GM18517 (cell line): ENCODE measurements around the gene SGO1.

Source experiments
- ATAC-seq: cut with Tn5 transposase; IDR thresholded peaks from one replicate; pipeline ENCODE4 v1.9.1; 2021; ENCODE audit warnings: mild to moderate bottlenecking, moderate library complexity; ENCODE audit not compliant: unreplicated experiment

The SGO1 gene

DNA sequence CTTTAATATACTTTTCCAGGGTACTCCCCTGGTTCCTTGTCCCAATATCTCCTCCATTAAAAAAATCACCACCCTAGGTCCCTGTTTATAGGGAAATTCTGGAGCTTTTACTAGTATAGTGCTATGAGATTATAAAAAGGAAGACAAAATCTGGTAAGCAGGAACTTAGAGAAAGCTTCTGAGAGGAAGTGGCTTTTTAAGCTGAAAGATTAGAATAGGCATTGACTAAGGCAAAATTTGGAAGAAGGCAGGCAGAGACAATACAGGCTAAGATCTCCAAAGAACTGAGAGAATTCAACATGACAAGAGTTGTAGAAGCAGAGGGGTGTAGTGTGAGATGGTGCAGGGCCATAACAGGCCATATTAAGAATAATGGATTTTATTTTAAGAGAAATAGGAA is 25.8 kb downstream of the SGO1 start:
- ATAC-seq, result no peak

- no peak for ATAC-seq
Observed at GRCh38 chr3:20154928-20155327, 31.1 kb downstream of the SGO1 start.

- no peak for ATAC-seq
Observed at GRCh38 chr3:20154078-20154477, 31.9 kb downstream of the SGO1 start.

GRCh38 chr3:20148466-20148865 is 37.5 kb downstream of the SGO1 start:
- no peak for ATAC-seq

- no peak for ATAC-seq
Observed at GRCh38 chr3:20147361-20147760, 38.6 kb downstream of the SGO1 start.

- ATAC-seq, result no peak
Observed at GRCh38 chr3:20146301-20146700, 39.7 kb downstream of the SGO1 start.

GRCh38 chr3:20145874-20146273 is 40.1 kb downstream of the SGO1 start:
- ATAC-seq, result no peak

DNA sequence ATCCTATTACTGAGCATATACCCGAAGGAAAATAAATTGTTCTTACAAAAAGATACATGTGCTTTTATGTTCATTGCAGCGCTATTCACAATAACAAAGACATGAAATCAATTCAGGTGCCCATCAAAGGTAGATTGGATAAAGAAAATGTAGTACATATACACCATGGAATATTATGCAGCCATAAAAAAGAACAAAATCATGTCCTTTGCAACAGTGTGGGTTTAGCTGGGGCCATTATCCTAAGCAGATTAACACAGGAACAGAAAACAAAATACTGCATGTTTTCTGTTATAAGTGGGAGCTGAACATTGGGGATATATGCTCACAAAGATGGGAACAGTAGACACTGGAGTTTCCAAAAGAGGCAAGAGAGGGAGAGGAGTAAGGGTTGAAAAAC is 42.5 kb downstream of the SGO1 start:
- ATAC-seq, result no peak

DNA sequence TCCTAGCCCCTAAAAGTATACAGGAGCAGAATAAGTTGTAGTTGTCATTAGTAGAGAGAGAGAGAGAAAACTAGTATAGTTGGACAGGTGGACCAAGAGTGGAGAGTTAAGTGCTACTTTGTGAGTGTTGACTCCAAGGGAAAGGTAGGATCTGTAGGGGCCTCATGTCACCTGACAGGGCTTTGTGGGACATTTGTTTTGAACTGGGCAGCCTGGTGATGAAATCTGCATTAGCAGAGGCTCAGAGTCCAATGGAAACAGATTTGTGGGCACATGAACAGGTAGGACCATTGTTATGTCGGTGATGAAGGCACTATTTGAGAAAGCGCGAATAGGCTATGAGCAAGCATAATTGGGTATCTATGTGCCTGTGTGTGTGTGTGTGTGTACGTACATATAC is 43.5 kb downstream of the SGO1 start:
- no peak for ATAC-seq

DNA sequence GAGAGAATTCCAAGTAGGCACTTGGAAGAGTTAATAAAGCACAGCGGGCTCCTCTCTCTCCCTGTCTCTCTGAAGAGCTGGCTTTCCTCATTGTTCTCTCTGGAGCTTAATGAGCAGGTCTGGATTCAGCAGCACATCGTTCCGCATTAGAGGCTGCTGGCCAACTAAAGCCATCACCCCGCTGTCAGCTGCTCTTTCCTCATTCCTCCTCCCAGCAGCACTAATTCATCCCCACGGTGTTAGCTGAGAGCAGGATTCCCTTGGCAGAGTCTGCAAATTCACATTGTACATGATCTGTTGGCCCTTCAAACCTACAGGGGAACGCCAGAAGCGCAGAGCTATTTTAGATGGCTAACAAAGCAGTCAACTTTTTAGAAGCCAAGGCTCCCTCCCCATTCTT is 44.2 kb downstream of the SGO1 start:
- no peak for ATAC-seq

- no peak for ATAC-seq
Observed at GRCh38 chr3:20141316-20141715, 44.7 kb downstream of the SGO1 start.

- ATAC-seq, result no peak
Observed at GRCh38 chr3:20140881-20141280, 45.1 kb downstream of the SGO1 start.

- ATAC-seq, result no peak
Observed at GRCh38 chr3:20137647-20138046, 48.4 kb downstream of the SGO1 start.

DNA sequence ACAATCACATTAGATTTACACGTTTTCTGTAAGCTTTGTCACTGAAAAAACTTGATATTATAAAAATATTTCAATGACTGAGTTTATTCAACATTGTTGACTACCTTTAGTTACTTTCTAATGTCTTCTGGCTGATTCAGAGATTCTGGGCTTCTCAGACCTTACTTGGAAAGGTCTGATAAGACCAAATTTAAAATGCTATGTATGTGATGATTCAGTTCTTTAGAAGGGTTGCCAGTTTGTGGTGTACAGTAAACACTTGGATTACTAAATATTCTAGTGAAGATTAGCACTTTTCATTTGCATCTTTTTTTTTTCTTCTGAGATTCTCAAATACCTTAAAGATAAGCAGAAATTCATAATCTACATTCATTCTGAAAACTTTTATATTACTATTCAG is 49.8 kb downstream of the SGO1 start:
- no peak for ATAC-seq

DNA sequence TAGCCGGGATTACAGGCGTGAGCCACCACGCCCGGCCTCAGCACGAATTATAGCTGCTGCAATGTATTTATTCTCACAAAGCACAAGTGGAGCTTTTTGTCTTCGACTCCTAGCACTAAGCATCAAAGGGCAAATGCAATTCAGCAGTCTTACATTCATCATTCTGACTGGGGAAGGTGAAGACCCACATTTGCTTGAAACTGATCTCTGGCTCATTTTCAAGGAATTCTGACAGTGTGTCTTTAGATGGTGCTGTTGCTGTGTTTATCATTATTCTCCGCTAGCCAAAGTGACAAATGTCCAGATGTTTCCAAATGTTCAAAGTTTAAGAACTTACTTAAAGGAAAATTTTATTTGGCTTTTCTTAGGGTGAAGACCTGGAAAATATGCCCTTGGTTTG is 55.9 kb downstream of the SGO1 start:
- no peak for ATAC-seq

- ATAC-seq, result no peak
Observed at GRCh38 chr3:20128358-20128757, 57.6 kb downstream of the SGO1 start.

DNA sequence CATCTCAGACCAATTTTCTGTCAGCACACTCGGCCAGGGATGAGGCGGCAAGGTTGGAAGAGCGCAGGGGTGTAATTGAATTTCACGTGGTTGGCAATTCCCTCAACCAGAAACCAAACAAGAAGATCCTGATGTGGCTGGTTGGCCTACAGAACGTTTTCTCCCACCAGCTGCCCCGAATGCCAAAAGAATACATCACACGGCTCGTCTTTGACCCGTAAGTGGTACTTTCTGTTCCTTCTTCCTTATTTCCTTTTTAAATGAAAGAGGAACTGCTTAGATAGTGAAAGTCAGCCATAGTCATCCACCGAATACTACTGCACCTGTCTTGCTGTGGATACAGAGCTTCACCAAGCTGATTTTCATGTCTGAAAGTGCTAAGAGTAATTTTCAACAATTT is 60.1 kb downstream of the SGO1 start:
- ATAC-seq, result peak; percentile 100

- ATAC-seq, result no peak
Observed at GRCh38 chr3:20125289-20125688, 60.7 kb downstream of the SGO1 start.

DNA sequence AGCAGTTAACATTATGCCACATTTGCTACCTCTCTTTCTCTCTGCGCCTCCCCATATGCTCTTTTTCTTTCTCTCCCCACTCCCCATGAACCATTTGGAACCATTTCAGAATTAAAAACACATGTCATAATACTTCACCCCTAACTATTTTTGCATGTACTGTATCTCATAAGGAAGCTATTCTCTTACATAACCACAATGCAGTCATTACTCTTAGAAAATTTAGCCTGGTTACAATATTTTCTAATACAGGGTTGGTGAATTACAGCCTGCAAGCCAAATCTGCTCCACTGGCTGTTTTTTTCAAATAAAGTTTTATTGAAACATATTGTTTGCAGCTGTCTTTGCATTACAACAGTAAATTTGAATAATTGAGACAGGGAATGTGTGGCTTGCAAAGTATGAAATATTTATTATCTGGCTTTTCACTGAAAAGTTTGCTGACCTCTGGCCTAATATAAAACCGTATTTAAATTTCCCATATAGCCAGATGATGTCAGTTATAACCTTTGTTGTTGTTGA is 62.8 kb downstream of the SGO1 start:
- ATAC-seq, result no peak

- no peak for ATAC-seq
Observed at GRCh38 chr3:20121088-20121487, 64.9 kb downstream of the SGO1 start.
